NCI-H82 treated with DMSO at 0.1 percent for 48 hours (cell line): ENCODE measurements around the gene B3GALT4.

Experiments
- DNase-seq: peaks from one replicate; lab custom pipeline; 2025; ENCODE audit not compliant: unreplicated experiment; lab: John Stamatoyannopoulos, UW

Gene B3GALT4

DNA sequence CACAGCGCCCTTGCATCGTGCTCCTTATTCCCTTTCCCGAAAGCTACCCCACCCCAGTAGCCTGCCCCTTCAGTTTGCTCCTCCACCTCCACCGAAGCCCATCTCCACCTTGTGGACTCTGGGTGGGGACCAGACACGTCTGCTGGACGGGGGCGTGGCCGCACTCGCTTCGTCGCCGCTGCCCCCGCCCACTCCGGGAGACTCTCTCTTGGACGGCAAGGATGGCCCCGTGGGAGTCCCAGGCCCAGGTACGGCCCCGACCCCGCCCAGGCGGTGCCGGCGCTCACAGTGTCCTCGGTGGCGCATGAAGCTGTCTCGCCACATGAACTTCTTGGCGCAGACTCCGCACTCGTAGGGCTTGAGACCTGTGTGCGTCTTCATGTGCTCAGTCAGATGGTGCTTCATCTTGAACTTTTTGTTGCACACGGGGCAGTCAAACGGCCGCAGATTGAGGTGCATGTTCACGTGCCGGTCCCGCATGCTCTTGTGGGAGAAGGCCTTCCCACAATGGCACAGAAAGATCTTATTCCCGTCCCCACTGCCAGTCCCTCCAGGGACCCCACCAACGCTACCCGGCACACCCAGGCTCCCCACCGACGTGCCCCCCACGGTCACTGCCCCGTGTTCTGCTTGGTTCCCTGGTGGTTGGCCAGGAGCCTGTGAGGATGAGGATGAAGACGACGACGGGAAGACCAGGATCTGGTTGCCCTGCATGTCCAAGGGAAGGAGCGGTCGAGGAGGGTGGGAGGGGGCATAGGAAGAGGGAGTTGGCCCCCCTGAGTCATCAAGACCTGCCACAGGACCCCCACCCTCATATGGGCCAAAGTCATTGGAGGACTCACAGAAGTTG, 38.2 kb downstream of the B3GALT4 start:
- no peak for DNase-seq

DNA sequence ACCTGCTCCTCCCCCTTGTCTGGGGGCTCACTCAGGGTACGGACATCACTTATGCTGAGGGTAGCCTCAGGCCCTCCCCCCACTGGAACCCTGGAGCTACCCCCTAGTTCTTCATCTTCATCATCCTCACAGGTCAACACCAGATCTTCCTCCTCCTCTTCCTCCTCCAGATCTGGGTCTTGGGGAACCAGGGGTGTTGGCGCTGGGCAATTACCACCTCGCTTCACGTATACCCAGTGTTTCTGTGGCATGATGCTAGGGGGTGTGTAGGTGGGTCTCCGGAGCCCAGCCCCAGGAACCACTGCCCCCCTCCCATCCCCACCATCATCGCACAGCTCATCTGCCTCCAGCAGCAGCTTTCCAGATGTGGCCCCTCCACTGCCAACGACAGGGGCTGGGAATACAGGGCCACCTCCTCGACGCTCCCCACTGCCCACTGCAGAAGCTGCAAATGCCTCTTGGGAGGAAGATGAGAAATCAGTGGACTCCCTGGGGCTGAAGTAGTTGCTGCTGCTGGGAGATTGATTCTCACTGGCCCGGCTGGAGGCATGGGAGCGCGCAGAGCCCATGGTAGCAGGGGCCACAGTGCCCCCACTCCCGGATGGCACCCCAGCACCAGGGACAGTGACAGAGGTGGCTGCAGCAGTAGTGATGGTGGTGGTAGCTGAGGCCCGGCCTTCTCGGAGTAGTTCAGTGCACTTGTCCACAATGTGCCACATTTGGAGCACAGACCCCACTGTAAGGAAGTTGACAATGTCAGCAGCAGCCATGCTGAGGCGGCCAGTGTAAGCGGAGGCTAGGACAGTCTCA, 39.1 kb downstream of the B3GALT4 start:
- no peak for DNase-seq

DNA sequence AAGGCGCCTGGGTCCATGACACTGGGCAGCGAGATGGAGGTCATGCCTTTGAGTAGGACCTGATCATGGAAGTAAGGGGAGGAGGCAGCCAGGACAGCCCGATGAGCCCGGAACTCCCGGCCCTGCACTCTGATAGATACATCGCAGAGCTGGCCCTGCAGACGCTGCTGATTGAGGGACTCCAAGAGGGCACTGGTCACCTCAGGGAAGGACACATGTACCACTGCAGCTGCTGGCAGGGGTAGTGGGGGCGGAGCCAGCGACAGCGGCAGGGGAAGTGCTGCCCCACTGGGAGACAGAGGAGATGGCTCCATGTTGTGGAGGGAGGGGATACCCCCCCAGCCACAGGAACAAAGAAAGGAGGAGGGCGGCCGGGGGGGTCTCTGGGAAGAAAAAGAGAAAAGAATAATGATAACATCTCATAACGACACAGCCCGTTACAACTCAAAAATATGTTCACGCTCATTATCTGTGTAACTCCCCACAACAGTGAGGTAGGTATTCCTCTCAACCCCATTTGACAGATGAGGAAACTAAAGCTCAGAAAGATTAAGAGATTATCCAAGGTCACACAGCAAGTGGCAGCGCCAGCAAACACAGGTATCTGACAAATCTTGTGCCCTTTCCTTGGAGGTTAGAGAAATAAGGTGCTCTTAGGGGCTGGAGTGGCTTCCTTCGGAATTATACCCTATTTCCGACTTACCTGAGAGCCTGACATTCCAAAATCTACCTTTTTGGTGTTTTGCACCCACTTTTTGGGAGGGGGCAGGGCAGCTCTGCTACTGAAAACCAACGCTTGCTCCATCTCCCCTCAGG, 39.9 kb downstream of the B3GALT4 start:
- no peak for DNase-seq

DNA sequence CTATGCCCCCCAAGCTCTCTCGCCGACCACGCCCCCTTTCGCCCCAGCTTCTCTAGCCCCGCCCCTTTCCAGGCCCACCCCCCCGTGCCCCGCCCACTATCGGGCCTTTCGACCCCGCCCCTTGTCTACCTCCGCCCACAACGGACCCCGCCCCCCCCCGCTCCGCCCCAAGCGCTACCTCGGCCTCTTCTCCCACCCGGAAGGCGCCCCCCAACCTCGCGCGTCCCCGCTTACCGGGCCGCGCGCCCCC, 40.4 kb downstream of the B3GALT4 start:
- no peak for DNase-seq

DNA sequence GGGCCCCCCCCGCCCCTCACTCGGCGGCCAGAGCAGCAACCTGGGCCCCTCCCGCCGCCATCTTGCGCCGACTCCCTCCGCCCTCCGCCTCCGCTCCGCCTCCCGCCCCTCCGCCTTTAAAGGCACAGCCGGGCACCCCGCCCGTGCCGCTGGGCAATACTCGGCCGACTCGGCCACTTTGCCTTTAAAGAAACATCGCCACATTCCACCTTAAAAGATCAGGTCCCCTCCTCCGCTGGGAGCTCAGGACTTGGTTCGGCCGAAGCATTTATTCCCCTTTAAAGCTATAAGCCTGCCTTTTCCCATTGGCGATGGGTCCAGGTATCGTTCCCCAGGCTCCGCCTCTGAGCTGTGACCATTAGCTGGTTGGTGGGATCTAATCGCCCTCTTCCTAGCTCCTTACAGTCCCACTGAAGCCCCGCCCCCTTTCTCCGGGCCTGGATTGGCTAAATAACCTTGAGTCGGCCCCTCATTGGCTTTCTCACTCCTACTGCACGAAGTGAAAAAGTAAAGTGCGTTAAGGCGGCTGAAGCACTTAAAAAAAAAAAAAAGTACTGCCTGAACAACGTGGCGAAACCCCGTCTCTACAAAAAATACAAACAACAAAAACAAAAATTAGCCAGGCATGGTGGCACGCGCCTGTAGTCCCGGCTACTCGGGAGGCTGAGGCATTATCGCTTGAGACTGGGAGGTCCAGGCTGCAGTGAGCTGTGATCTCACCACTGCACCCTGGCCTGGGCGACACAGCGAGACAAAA, 40.9 kb downstream of the B3GALT4 start, which contains the start of gene ZBTB22:
ZBTB22 (minus strand) TSS at position 76 of the 757 bp plus-strand sequence. CDS start 828 bp downstream, outside the sequence.
- DNase-seq = peak; percentile 97

DNA sequence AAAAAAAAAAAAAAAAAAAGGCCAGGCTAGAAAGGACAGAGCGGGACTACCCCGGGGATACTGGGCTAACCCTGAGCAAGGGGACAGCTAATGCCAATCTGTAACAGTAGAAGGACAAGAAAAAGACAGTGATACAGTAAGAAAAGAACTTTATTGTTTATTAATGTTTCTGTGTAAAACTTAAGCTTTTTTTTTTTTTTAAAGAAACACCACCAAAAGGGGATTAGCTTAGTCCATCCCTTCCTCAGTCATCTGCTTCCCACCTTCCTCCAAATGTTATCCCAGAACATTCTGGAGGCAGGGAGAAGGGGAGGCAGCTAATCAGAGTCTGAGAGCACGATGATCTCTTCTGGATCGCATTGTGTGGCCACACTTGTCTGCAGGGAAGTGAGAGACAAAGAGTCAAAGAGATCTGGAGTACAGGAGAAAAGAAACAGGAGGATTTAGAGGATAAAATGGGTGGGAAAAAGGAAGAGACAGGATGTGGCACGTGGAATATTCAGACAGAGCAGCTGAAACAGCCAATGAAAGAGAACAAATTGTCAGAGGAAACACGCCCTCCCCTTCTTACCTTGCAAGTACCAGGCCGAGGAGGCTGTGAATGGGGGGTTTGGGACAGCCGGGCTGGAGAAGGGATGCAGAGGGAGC, 41.6 kb downstream of the B3GALT4 start:
- no peak for DNase-seq

DNA sequence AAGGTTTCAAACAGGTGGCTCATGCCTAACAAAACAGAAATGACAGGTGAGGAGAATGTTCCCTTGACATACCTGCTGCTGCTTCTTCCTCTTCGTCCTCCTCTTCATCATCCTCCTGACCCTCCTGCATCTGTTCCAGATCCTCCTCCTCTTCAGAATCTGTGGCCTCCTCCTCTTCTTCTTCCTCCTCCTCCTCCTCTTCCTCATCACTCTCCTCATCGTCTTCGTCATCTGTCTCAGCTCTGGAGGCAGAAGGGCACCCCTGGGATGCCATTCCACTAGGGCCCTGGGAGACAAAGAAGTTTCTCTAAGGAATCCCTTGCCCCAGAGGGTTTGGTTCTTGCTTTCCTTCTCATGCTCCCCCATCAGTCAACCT, 43.0 kb downstream of the B3GALT4 start:
- no peak for DNase-seq

DNA sequence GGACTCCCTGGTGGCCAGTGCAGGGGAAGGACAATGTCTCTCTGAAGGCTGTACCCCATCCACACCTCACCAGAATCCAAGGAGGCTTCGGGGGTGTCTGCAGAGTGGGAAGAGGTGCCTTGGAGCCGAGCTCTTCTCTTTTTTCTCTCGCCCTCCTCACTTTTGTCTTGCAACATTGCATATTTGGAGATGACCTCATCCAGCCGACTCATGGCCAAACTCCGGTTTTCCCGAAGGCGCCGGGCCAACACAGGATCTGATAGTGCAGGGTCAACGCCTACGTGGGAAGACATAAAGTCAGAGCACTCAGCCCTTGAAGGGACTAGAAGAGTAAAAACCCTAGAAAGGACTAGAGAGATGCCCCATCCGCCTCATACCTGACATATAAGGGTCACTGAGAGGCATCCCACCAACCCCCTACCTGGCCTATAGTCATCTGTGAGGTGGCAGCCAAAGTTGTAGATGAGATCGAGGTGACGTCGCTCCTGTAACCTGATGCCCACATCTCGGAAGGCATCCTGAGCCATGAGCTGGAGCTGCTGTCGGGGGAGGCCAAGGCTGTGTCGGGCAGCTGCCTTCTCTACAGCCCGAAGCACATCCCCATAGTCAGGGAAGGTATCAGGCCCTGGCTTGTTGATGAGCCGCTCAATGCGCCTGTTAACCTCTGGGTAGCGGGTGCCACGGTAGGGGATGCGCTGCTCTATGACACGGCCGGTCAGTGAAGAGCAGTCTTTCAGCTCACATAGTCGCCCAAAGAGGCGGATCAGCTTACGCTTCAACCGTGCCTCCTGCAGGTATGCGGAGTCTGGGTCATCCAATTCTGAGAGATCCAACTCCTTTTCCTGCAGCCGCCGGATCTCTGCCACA, 43.6 kb downstream of the B3GALT4 start:
- no peak for DNase-seq

DNA sequence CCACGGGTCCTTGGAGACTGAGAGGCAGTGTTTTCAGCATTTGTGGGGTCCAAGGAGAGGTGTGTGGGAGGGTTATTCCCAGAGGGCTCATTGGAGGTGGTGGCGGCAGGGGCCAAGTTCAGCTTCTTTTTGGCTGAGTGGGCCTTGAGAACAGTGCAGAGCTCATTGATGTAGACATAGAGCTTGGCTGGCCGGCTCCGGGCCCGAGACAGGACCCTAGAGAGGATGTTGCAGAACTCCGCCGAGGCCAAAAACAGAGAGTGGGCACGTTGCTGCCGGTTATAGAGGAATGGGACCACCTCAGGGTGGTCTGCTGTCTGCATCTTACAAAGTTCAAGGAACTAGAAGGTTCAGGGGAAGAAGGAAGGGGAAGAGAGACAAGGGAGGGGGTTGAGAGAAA, 44.3 kb downstream of the B3GALT4 start:
- no peak for DNase-seq

DNA sequence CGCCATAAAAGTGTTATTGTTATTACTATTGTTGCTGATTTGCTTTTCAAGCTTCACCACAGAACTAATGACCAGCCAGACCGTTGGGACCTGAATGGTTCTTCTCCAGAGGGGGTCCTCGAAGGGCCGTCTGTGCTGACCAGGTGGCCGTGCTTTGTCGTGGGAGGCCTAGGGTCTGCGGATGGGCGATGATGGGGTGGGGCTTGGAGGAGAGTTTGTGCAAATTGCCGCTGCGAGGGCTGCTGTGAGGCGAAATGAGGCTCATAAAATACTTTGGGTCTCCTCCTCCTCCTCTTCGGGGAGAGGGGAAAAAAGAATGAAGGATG, 46.7 kb downstream of the B3GALT4 start:
- DNase-seq = no peak

DNA sequence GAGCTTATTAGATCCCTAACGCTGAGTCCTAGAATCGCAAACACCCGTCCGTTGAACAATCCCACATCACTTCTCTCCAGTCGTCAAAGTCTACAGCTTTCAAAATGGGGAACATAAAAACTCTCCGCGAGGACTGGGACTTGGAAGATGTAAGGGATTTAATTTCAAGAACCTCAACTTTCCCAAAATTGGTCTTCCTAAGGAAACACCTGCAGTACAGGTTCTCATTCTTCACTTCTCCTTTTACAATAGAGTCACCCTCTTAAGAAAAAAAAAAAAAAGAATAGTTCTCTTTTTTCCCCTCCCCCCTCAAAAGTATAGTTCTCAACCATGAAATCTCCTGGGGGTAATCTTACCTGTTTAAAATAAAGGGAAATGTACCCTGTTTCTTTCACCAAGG, 47.2 kb downstream of the B3GALT4 start:
- DNase-seq = no peak
